GM23338 (cell line): ENCODE measurements around the gene TMEM170B. TPM values are rescaled to one million over a fixed set of nuclear protein-coding genes. Genes with fewer than 3 reads are reported as not detected.
A peak's percentile ranks its signal among the peaks of the same experiment; 100 is the strongest.

Experiments
- ATAC-seq: fragments of 200-7000 bp; cut with Tn5 transposase; 3 replicates; pipeline ENCODE4 v1.9.1; 2020
- DNase-seq: peaks from one replicate; pipeline ENCODE4 v3.0.0-alpha.2; 2015; ENCODE audit warnings: low spot score
- H2AFZ ChIP-seq: fragments of 200-600 bp; sonication (generic); 2 replicates; pipeline ENCODE4 v1.8.0; 2016; ENCODE audit warnings: antibody characterized with exemption, mild to moderate bottlenecking, moderate library complexity
- H3F3A ChIP-seq: fragments of 200-600 bp; sonication (generic); replicated peaks from 2 replicates; pipeline ENCODE4 v1.8.0; 2017; ENCODE audit warnings: antibody characterized with exemption, mixed run types, low read depth
- H3K27ac ChIP-seq: fragments of 200-600 bp; sonication (generic); 2 replicates; pipeline ENCODE4 v1.6.1; 2016; ENCODE audit warnings: low read depth
- H3K27me3 ChIP-seq: fragments of 200-600 bp; sonication (generic); 2 replicates; pipeline ENCODE4 v1.8.0; 2016; ENCODE audit warnings: mild to moderate bottlenecking, mixed run types, moderate library complexity; ENCODE audit not compliant: insufficient read depth
- H3K36me3 ChIP-seq: fragments of 200-600 bp; sonication (generic); 2 replicates; pipeline ENCODE4 v1.8.0; 2016; ENCODE audit warnings: mild to moderate bottlenecking; ENCODE audit not compliant: insufficient read depth
- H3K4me1 ChIP-seq: fragments of 200-600 bp; sonication (generic); 2 replicates; pipeline ENCODE4 v1.8.0; 2016; ENCODE audit warnings: mild to moderate bottlenecking, moderate library complexity; ENCODE audit not compliant: insufficient read depth
- H3K4me2 ChIP-seq: fragments of 200-600 bp; sonication (generic); 2 replicates; pipeline ENCODE4 v1.7.1; 2017; ENCODE audit warnings: mixed run types
- H3K4me3 ChIP-seq: fragments of 200-600 bp; sonication (generic); 2 replicates; pipeline ENCODE4 v1.6.1; 2016; ENCODE audit warnings: mixed run types
- H3K79me2 ChIP-seq: fragments of 200-600 bp; sonication (generic); replicated peaks from 2 replicates; pipeline ENCODE4 v1.8.0; 2017; ENCODE audit warnings: mild to moderate bottlenecking; ENCODE audit not compliant: insufficient read depth
- H3K9me2 ChIP-seq: fragments of 200-600 bp; sonication (generic); 2 replicates; pipeline ENCODE4 v1.8.0; 2017; ENCODE audit not compliant: insufficient read depth
- H4K20me1 ChIP-seq: fragments of 200-600 bp; sonication (generic); replicated peaks from 2 replicates; pipeline ENCODE4 v1.8.0; 2017; ENCODE audit warnings: mild to moderate bottlenecking; ENCODE audit not compliant: insufficient read depth
- H3K27ac Mint-ChIP-seq: 2 replicates; pipeline ENCODE4 v1.8.0; 2020; ENCODE audit warnings: inconsistent platforms, mild to moderate bottlenecking, moderate library complexity, mixed read lengths
- H3K27me3 Mint-ChIP-seq: 3 replicates; pipeline ENCODE4 v1.8.0; 2022; ENCODE audit warnings: low read depth, mild to moderate bottlenecking, moderate library complexity, mixed read lengths, inconsistent platforms; ENCODE audit not compliant: insufficient read depth, poor library complexity
- H3K36me3 Mint-ChIP-seq: 3 replicates; pipeline ENCODE4 v1.8.0; 2021; ENCODE audit warnings: low read depth, mild to moderate bottlenecking, inconsistent platforms, moderate library complexity, mixed read lengths
- H3K4me1 Mint-ChIP-seq: 3 replicates; pipeline ENCODE4 v1.8.0; 2020; ENCODE audit warnings: mild to moderate bottlenecking, inconsistent platforms, mixed read lengths
- H3K4me3 Mint-ChIP-seq: 3 replicates; pipeline ENCODE4 v1.8.0; 2021; ENCODE audit warnings: moderate library complexity, mild to moderate bottlenecking, inconsistent platforms, mixed read lengths
- H3K9me3 Mint-ChIP-seq: 3 replicates; pipeline ENCODE4 v1.8.0; 2020; ENCODE audit warnings: moderate library complexity, mild to moderate bottlenecking, inconsistent platforms, mixed read lengths
- CREB1 ChIP-seq: fragments of 250-450 bp; sonication (Bioruptor Pico); IDR thresholded peaks from 2 replicates; pipeline ENCODE4 v1.5.0; 2020; ENCODE audit warnings: low read depth, mild to moderate bottlenecking, moderate library complexity
- POLR2AphosphoS5 ChIP-seq: IDR thresholded peaks from 2 replicates; pipeline ENCODE4 v1.6.1; 2016; ENCODE audit warnings: antibody characterized with exemption, low read depth
- ZNF114 ChIP-seq: fragments of 250-450 bp; sonication (Bioruptor Pico); IDR thresholded peaks from 2 replicates; pipeline ENCODE4 v1.5.0; 2020; ENCODE audit warnings: mild to moderate bottlenecking, moderate library complexity
- ZNF331 ChIP-seq: fragments of 250-450 bp; sonication (Bioruptor Pico); IDR thresholded peaks from 2 replicates; pipeline ENCODE4 v1.5.0; 2020; ENCODE audit warnings: low read depth, mild to moderate bottlenecking, moderate library complexity
- polyA plus RNA-seq: library from polyadenylated mRNA; unstranded; fragments of >200 nt; fragmentation: Nextera tagmentation; extraction: Ambion mirVana; gene quantifications from 2 replicates; pipeline ENCODE4 v1.2.1, GENCODE V29; 2016
- total RNA-seq: library from RNA; depleted of rRNA; stranded (reverse); fragments of >200 nt; shearing (Covaris generic); gene quantifications from 2 replicates; pipeline ENCODE4 v1.2.3, GENCODE V29; 2014
- TF ChIP-seq, protein P1 (sequence below): fragments of 250-450 bp; sonication (Bioruptor Pico); IDR thresholded peaks from 2 replicates; pipeline ENCODE4 v1.5.0; 2020; ENCODE audit warnings: mild to moderate bottlenecking, moderate library complexity
- TF ChIP-seq, protein P2 (sequence below): IDR thresholded peaks from 2 replicates; pipeline ENCODE4 v1.6.1; 2016; ENCODE audit warnings: antibody characterized with exemption
- TF ChIP-seq, protein P3 (sequence below): IDR thresholded peaks from one replicate; pipeline ENCODE4 v1.6.1; 2018; ENCODE audit warnings: antibody characterized with exemption; ENCODE audit not compliant: unreplicated experiment

TMEM170B gene
- total and polyA plus RNA-seq, 2 experiments from 2014 or later = 2.0 to 6.9 TPM

DNA sequence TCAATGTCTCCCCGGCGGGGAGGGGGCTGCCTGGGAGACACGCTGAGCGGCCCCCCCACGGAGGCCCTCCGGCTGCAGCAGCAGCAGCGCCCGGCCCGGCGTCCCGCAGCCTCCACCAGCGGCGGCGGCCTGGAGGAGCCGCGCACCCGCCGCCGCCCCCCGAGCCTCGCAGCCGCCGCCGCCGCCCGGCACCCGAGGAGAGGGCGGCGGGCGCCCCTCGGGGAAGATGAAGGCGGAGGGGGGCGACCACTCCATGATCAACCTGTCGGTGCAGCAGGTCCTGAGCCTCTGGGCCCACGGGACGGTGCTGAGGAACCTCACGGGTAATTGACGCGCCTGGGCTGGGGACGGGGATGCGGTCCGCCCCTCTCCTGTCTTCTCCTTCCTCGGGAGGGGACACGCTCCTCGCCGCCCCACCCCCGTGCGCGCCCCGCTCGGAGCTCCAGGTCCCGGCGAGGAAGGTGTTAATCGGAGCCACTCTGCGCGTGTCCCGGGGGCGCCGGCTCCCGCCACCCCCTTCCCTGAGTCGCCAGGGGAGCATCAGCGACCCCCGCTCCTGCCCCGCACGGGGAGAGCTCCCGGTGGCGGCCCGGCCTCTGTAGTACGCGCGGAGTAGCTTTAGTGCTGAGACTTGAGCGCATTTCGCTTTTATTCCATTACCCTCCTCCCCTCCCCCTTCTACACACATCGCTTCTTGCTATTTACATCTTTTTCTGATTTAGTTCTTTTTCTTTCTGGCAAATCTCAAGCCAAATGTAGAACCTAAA lies 686 bp downstream of the TMEM170B start (continued):
- TF ChIP-seq, protein P1, sequence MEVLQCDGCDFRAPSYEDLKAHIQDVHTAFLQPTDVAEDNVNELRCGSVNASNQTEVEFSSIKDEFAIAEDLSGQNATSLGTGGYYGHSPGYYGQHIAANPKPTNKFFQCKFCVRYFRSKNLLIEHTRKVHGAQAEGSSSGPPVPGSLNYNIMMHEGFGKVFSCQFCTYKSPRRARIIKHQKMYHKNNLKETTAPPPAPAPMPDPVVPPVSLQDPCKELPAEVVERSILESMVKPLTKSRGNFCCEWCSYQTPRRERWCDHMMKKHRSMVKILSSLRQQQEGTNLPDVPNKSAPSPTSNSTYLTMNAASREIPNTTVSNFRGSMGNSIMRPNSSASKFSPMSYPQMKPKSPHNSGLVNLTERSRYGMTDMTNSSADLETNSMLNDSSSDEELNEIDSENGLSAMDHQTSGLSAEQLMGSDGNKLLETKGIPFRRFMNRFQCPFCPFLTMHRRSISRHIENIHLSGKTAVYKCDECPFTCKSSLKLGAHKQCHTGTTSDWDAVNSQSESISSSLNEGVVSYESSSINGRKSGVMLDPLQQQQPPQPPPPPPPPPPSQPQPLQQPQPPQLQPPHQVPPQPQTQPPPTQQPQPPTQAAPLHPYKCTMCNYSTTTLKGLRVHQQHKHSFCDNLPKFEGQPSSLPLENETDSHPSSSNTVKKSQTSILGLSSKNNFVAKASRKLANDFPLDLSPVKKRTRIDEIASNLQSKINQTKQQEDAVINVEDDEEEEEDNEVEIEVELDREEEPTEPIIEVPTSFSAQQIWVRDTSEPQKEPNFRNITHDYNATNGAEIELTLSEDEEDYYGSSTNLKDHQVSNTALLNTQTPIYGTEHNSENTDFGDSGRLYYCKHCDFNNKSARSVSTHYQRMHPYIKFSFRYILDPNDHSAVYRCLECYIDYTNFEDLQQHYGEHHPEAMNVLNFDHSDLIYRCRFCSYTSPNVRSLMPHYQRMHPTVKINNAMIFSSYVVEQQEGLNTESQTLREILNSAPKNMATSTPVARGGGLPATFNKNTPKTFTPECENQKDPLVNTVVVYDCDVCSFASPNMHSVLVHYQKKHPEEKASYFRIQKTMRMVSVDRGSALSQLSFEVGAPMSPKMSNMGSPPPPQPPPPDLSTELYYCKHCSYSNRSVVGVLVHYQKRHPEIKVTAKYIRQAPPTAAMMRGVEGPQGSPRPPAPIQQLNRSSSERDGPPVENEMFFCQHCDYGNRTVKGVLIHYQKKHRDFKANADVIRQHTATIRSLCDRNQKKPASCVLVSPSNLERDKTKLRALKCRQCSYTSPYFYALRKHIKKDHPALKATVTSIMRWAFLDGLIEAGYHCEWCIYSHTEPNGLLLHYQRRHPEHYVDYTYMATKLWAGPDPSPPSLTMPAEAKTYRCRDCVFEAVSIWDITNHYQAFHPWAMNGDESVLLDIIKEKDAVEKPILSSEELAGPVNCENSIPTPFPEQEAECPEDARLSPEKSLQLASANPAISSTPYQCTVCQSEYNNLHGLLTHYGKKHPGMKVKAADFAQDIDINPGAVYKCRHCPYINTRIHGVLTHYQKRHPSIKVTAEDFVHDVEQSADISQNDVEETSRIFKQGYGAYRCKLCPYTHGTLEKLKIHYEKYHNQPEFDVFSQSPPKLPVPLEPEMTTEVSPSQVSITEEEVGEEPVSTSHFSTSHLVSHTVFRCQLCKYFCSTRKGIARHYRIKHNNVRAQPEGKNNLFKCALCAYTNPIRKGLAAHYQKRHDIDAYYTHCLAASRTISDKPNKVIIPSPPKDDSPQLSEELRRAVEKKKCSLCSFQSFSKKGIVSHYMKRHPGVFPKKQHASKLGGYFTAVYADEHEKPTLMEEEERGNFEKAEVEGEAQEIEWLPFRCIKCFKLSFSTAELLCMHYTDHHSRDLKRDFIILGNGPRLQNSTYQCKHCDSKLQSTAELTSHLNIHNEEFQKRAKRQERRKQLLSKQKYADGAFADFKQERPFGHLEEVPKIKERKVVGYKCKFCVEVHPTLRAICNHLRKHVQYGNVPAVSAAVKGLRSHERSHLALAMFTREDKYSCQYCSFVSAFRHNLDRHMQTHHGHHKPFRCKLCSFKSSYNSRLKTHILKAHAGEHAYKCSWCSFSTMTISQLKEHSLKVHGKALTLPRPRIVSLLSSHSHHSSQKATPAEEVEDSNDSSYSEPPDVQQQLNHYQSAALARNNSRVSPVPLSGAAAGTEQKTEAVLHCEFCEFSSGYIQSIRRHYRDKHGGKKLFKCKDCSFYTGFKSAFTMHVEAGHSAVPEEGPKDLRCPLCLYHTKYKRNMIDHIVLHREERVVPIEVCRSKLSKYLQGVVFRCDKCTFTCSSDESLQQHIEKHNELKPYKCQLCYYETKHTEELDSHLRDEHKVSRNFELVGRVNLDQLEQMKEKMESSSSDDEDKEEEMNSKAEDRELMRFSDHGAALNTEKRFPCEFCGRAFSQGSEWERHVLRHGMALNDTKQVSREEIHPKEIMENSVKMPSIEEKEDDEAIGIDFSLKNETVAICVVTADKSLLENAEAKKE (CRISPR knock-in tag) = no peak

DNA sequence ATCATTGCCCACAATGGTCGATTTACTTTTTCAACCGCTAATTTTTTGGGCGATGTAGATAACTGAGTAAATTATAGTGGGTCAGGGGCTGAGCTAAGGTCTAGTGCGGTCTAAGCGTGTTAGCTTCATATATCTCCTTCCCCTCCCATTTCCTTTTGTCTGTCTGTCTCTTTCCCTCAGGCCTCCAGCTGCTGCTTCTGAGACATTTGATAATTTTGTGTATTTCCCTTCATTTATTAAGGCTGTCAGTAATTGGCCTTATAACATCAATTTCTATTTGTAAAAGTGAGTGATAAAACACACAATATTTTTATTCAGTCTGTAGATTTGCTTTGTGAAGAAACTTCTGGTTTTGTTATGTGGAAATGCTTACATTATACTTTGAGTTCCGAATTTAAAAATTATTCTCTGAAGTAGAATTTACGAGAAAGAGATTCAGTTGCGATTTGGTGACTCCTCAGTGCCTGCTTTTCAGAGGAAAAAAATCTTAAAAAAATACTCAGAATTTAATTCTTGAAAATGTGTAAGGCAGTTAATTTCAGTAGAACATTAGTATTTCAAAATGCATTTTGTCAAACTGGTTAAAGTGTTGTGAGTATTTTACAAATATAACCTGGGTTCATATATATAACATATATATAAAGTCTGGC lies 1.4 kb downstream of the TMEM170B start:
- peaks cover 24% of the 10 kb centered on the region for H3K27me3 ChIP-seq
- H2AFZ ChIP-seq = peak overlapping the region; percentile 92
- DNase-seq = no peak
- no peak for ATAC-seq
- H3K27ac ChIP-seq = no peak overlapping the region
- peak overlapping the region; percentile 87 for H3K4me3 ChIP-seq
- H3K4me1 ChIP-seq = peaks cover 20% of the 10 kb centered on the region
- Mint-ChIP-seq H3K27ac (no peak overlapping the region), H3K4me3 (peak overlapping the region; percentile 78), H3K9me3 (no peaks in the 10 kb centered on the region), H3K27me3 (peaks cover 9% of the 10 kb centered on the region), H3K4me1 (peaks cover 14% of the 10 kb centered on the region; the same call in 2 of the 3 replicates), H3K36me3 (no peaks in the 10 kb centered on the region; the same call in 2 of the 3 replicates)
- peaks cover 13% of the 10 kb centered on the region for H3K79me2 ChIP-seq
- no peaks in the 10 kb centered on the region for H3F3A ChIP-seq
- H4K20me1 ChIP-seq = no peaks in the 10 kb centered on the region
- peak overlapping the region; percentile 88 for H3K4me2 ChIP-seq
- H3K9me2 ChIP-seq = no peaks in the 10 kb centered on the region
- H3K36me3 ChIP-seq = no peaks in the 10 kb centered on the region
- TF ChIP-seq CREB1 (CRISPR knock-in tag) = no peak
- TF ChIP-seq, protein P2, sequence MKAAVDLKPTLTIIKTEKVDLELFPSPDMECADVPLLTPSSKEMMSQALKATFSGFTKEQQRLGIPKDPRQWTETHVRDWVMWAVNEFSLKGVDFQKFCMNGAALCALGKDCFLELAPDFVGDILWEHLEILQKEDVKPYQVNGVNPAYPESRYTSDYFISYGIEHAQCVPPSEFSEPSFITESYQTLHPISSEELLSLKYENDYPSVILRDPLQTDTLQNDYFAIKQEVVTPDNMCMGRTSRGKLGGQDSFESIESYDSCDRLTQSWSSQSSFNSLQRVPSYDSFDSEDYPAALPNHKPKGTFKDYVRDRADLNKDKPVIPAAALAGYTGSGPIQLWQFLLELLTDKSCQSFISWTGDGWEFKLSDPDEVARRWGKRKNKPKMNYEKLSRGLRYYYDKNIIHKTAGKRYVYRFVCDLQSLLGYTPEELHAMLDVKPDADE = no peak
- no peak for TF ChIP-seq POLR2AphosphoS5
- no peak for TF ChIP-seq ZNF114 (CRISPR knock-in tag)
- TF ChIP-seq, protein P3, sequence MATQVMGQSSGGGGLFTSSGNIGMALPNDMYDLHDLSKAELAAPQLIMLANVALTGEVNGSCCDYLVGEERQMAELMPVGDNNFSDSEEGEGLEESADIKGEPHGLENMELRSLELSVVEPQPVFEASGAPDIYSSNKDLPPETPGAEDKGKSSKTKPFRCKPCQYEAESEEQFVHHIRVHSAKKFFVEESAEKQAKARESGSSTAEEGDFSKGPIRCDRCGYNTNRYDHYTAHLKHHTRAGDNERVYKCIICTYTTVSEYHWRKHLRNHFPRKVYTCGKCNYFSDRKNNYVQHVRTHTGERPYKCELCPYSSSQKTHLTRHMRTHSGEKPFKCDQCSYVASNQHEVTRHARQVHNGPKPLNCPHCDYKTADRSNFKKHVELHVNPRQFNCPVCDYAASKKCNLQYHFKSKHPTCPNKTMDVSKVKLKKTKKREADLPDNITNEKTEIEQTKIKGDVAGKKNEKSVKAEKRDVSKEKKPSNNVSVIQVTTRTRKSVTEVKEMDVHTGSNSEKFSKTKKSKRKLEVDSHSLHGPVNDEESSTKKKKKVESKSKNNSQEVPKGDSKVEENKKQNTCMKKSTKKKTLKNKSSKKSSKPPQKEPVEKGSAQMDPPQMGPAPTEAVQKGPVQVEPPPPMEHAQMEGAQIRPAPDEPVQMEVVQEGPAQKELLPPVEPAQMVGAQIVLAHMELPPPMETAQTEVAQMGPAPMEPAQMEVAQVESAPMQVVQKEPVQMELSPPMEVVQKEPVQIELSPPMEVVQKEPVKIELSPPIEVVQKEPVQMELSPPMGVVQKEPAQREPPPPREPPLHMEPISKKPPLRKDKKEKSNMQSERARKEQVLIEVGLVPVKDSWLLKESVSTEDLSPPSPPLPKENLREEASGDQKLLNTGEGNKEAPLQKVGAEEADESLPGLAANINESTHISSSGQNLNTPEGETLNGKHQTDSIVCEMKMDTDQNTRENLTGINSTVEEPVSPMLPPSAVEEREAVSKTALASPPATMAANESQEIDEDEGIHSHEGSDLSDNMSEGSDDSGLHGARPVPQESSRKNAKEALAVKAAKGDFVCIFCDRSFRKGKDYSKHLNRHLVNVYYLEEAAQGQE = no peak
- no peak for TF ChIP-seq ZNF331 (CRISPR knock-in tag)
